K562 (cell line): ENCODE results near the gene PTPN11. TPM values are rescaled to one million over a fixed set of nuclear protein-coding genes. Genes with fewer than 3 reads are reported as not detected.

Experiments used
- ATAC-seq: fragments of 200-7000 bp; cut with Tn5 transposase; 3 replicates; pipeline ENCODE4 v1.9.1; 2020; ENCODE audit warnings: moderate library complexity
- BruUV-seq: library from RNA; stranded (reverse); fragments of 400-500 nt; replicated peaks from 2 replicates; lab custom pipeline; 2021; lab: Mats Ljungman, UMichigan
- CTCF ChIA-PET: fragments of 300-600 bp; formaldehyde crosslinking; extraction: SDS; loops from one replicate; lab custom pipeline; 2021; ENCODE audit warnings: low intra/inter-chr PET ratio; lab: Yijun Ruan, JAX
- POLR2A ChIA-PET: fragments of 300-600, 350-650 bp; sonication (Branson Sonifier 250); formaldehyde crosslinking; extraction: SDS; loops from one replicate; lab custom pipeline; 2021; ENCODE audit warnings: antibody characterized with exemption, inconsistent platforms; lab: Yijun Ruan, JAX
- DNase-seq, 4 experiments: peaks; one replicate each; pipeline versions ENCODE4 v3.0.0 to v3.0.0-alpha.2; 2011 to 2018; ENCODE audit warnings: low spot score in 3 of 4, mixed read lengths in 3 of 4; ENCODE audit errors: extremely low read depth in 1 of 4
- FAIRE-seq: peaks from 2 replicates; lab custom pipeline; 2011; peaks lifted over from hg19 to GRCh38; lab: Jason Lieb, UNC
- H2AFZ ChIP-seq: 2 replicates; pipeline ENCODE4 v1.6.0; 2011; ENCODE audit warnings: low read depth, low read length, control low read depth, inconsistent platforms
- H3K27ac ChIP-seq: fragments of 200-600 bp; 3 replicates; pipeline ENCODE4 v1.8.0; 2011; ENCODE audit warnings: low read depth, mild to moderate bottlenecking, control low read depth, inconsistent platforms, low read length, moderate library complexity, mixed read lengths; ENCODE audit errors: extremely low read depth
- H3K27me3 ChIP-seq, 2 experiments: fragments of 300-600 bp in 1 of 2; 2 replicates in 1 of 2; 3 replicates in 1 of 2; pipeline versions ENCODE4 v1.6.0 to v1.8.0; 2011; ENCODE audit warnings: inconsistent platforms in 2 of 2, low read length in 2 of 2, mild to moderate bottlenecking in 1 of 2, mixed read lengths in 1 of 2, moderate library complexity in 1 of 2; ENCODE audit not compliant: control insufficient read depth in 2 of 2, insufficient read depth in 2 of 2
- H3K36me3 ChIP-seq: fragments of 300-600 bp; 3 replicates; pipeline ENCODE4 v1.8.0; 2011; ENCODE audit warnings: mild to moderate bottlenecking, low read length, inconsistent platforms; ENCODE audit not compliant: control insufficient read depth, insufficient read depth
- H3K4me1 ChIP-seq, 2 experiments: fragments of 200-600 bp in 1 of 2; replicated peaks in 1 of 2; 2 replicates in 1 of 2; 3 replicates in 1 of 2; pipeline versions ENCODE4 v1.5.1 to v1.8.0; 2011; ENCODE audit warnings: inconsistent platforms in 2 of 2, low read length in 2 of 2, mild to moderate bottlenecking in 1 of 2, mixed read lengths in 1 of 2, moderate library complexity in 1 of 2; ENCODE audit not compliant: control insufficient read depth in 2 of 2, insufficient read depth in 2 of 2
- H3K4me2 ChIP-seq: 2 replicates; pipeline ENCODE4 v1.6.1; 2011; ENCODE audit warnings: low read length, control low read depth, inconsistent platforms, mixed read lengths; ENCODE audit not compliant: insufficient read depth
- H3K4me3 ChIP-seq: fragments of 200-600 bp; sonication (generic), shearing (Covaris generic); 2 replicates; pipeline ENCODE4 v1.5.1; 2016; ENCODE audit warnings: control low read depth, inconsistent platforms
- H3K79me2 ChIP-seq: fragments of 200-600 bp; 3 replicates; pipeline ENCODE4 v1.8.0; 2011; ENCODE audit warnings: low read length, inconsistent platforms; ENCODE audit not compliant: control insufficient read depth, insufficient read depth
- H3K9ac ChIP-seq, 2 experiments: 2 replicates each; pipeline versions ENCODE4 v1.6.0 to v1.6.1; 2011; ENCODE audit warnings: low read depth in 2 of 2, low read length in 2 of 2, control low read depth in 1 of 2, inconsistent platforms in 1 of 2, mild to moderate bottlenecking in 1 of 2, mixed read lengths in 1 of 2; ENCODE audit not compliant: insufficient read depth in 1 of 2
- H3K9me1 ChIP-seq: one replicate; pipeline ENCODE4 v1.6.0; 2011; ENCODE audit warnings: inconsistent platforms, mild to moderate bottlenecking, low read length, moderate library complexity; ENCODE audit not compliant: control insufficient read depth, insufficient read depth
- H3K9me3 ChIP-seq: replicated peaks from 2 replicates; pipeline ENCODE4 v1.5.1; 2011; ENCODE audit warnings: low read depth, low read length, inconsistent platforms; ENCODE audit not compliant: control insufficient read depth, insufficient read depth
- H4K20me1 ChIP-seq: replicated peaks from 2 replicates; pipeline ENCODE4 v1.6.1; 2011; ENCODE audit warnings: low read length, inconsistent platforms, mixed read lengths; ENCODE audit not compliant: control insufficient read depth, insufficient read depth
- DIDO1 ChIP-seq: fragments of 450-650 bp; IDR thresholded peaks from 2 replicates; pipeline ENCODE4 v1.6.1; 2016; ENCODE audit warnings: low read depth, missing biosample characterization, missing genetic modification characterization
- EGR1 ChIP-seq: fragments of 450-650 bp; conservative IDR thresholded peaks from 2 replicates; pipeline ENCODE4 v1.6.1; 2017; ENCODE audit warnings: mild to moderate bottlenecking
- ELF2 ChIP-seq: fragments of 250-450 bp; sonication (Bioruptor Pico); IDR thresholded peaks from 2 replicates; pipeline ENCODE4 v1.5.0; 2021; ENCODE audit warnings: mild to moderate bottlenecking
- ESRRA ChIP-seq: fragments of 450-650 bp; IDR thresholded peaks from 2 replicates; pipeline ENCODE4 v1.6.1; 2014; ENCODE audit warnings: low read depth, mild to moderate bottlenecking, moderate library complexity, borderline replicate concordance
- PTRF ChIP-seq: fragments of 450-650 bp; IDR thresholded peaks from 2 replicates; pipeline ENCODE4 v1.6.1; 2016; ENCODE audit warnings: mild to moderate bottlenecking, missing genetic modification characterization, missing compliant biosample characterization
- RFX1 ChIP-seq: fragments of 450-650 bp; IDR thresholded peaks from 2 replicates; pipeline ENCODE4 v1.6.1; 2016; ENCODE audit warnings: mild to moderate bottlenecking, moderate library complexity
- ZNF253 ChIP-seq: fragments of 250-450 bp; sonication (Bioruptor Pico); conservative IDR thresholded peaks from 2 replicates; pipeline ENCODE4 v1.6.1; 2021; ENCODE audit warnings: mild to moderate bottlenecking
- ZNF561 ChIP-seq: fragments of 450-650 bp; formaldehyde crosslinking; conservative IDR thresholded peaks from 2 replicates; pipeline ENCODE4 v1.4.0; 2020; ENCODE audit warnings: mild to moderate bottlenecking, moderate library complexity
- ZNF589 ChIP-seq: fragments of 200-800 bp; sonication (Bioruptor generic); IDR thresholded peaks from 2 replicates; pipeline ENCODE4 v1.6.1; 2016; ENCODE audit warnings: low read depth, missing genetic modification characterization, missing compliant biosample characterization
- WGBS: fragments of 100-300 bp; shearing (Covaris generic); methylation state at CpG from one replicate; pipeline ENCODE4 v1.1.6; 2016; ENCODE audit warnings: low coverage, mixed read lengths; ENCODE audit not compliant: insufficient coverage; ENCODE audit errors: missing lambda C conversion rate; 5-methylcytosine and 5-hydroxymethylcytosine counted together
- in situ Hi-C: fragments of 300-500 bp; cut with MboI; formaldehyde crosslinking; loops from 4 replicates; pipeline ENCODE4 v1.15.0; 2018; ENCODE audit warnings: inconsistent platforms, mixed read lengths
- intact Hi-C: fragments of 100-400 bp; cut with micrococcal nuclease; formaldehyde crosslinking; loops from 2 replicates; pipeline ENCODE4 v1.14.2; 2022
- polyA plus RNA-seq, 8 experiments: library from polyadenylated mRNA; depleted of rRNA in 4 of 8; stranded (reverse) in 5 of 8; unstranded in 3 of 8; fragments of >200 nt; fragmentation: Nextera tagmentation in 2 of 8; fragmentation: Illumina TruSeq in 1 of 8; extraction: Ambion mirVana in 2 of 8; extraction: Trizol in 1 of 8; gene quantifications; 2 replicates each; pipeline versions ENCODE4 v1.2.1 to v1.2.3, GENCODE V29; 2011 to 2014; ENCODE audit warnings: inconsistent platforms in 1 of 8, missing spikeins in 1 of 8
- total RNA-seq, 7 experiments: library from RNA; depleted of rRNA in 6 of 7; stranded (reverse); fragments of >200 nt in 6 of 7; fragmentation: Illumina TruSeq in 2 of 7; extraction: Trizol in 2 of 7; gene quantifications; 2 replicates each; pipeline versions ENCODE4 v1.2.1 to v1.2.3, GENCODE V29; 2011 to 2021; ENCODE audit warnings: low replicate concordance in 1 of 7
- TF ChIP-seq, protein P1 (sequence below): fragments of 250-450 bp; sonication (Bioruptor Pico); IDR thresholded peaks from 2 replicates; pipeline ENCODE4 v1.9.0; 2021; ENCODE audit warnings: mild to moderate bottlenecking, inconsistent platforms

Gene PTPN11
- total and polyA plus RNA-seq, 9 of the 15 experiments (the other 6 are each of a cell fraction or from before 2014, with no cell fraction given), result 22.5 to 126 (median 79.7) TPM

DNA sequence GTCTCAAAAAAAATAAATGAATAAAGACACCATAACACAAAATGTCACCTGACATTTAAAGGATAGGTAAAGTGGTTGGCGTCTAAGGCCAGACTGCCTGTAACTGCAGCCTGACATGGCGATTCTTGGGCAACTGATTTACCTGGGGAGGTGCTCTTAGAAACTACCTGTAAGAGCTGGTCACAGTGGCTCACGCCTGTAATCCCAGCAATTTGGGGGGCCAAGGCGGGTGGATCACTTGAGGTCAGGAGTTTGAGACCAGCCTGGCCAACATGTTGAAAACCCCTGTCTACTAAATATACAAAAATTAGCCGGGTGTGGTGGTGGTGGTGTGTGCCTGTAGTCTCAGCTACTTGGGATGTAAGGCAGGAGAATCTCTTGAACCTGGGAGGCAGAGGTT lies 17.7 kb upstream of the PTPN11 start (continued):
- TF ChIP-seq ZNF589 (CRISPR knock-in tag) (no peak), DIDO1 (tag) (no peak), ZNF253 (CRISPR knock-in tag) (no peak), RFX1 (no peak), ELF2 (no peak), ZNF561 (CRISPR knock-in tag) (no peak)
- TF ChIP-seq, protein P1, sequence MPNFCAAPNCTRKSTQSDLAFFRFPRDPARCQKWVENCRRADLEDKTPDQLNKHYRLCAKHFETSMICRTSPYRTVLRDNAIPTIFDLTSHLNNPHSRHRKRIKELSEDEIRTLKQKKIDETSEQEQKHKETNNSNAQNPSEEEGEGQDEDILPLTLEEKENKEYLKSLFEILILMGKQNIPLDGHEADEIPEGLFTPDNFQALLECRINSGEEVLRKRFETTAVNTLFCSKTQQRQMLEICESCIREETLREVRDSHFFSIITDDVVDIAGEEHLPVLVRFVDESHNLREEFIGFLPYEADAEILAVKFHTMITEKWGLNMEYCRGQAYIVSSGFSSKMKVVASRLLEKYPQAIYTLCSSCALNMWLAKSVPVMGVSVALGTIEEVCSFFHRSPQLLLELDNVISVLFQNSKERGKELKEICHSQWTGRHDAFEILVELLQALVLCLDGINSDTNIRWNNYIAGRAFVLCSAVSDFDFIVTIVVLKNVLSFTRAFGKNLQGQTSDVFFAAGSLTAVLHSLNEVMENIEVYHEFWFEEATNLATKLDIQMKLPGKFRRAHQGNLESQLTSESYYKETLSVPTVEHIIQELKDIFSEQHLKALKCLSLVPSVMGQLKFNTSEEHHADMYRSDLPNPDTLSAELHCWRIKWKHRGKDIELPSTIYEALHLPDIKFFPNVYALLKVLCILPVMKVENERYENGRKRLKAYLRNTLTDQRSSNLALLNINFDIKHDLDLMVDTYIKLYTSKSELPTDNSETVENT (CRISPR knock-in tag), result no peak

DNA sequence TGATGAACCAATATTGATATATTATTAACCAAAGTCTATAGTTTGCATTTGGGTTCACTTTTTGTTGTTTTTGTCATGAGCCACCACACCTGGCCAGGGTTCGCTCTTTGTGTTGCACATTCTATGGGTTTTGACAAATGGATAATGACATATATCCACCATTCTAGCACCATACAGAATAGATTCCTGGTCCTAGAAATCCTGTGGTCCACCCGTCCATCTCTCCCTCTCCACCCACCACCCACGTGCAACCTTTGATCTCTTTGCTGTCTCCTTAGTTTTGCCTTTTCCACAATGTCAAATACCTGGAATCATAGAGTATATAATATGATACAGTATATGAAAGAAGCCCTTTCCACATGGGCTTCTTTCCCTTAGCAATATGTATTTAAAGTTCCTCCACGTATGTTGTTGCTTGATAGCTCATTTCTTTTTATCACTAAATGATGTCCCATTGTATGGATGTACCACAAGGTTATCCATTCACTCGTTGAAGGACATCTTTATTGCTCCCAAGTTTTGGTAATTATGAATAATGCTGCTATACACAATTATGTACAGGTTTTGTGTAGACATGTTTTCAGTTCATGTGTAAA lies 16.7 kb upstream of the PTPN11 start:
- peaks cover 23% of the 10 kb centered on the region for H4K20me1 ChIP-seq
- no peak overlapping the region for H3K4me2 ChIP-seq
- no peaks in the 10 kb centered on the region for H3K9me3 ChIP-seq
- H3K36me3 ChIP-seq, result peaks cover 30% of the 10 kb centered on the region
- H3K79me2 ChIP-seq, result peaks cover 12% of the 10 kb centered on the region
- no peak overlapping the region for H3K9ac ChIP-seq
- BruUV-seq, result no TSS peak
- TF ChIP-seq EGR1 (0 out of 2 replicates have a peak, but pooled peaks have one; percentile 27), ZNF561 (CRISPR knock-in tag) (no peak), ESRRA (peak; percentile 63; the same call in 1 of the 2 replicates), PTRF (no peak)
- FAIRE-seq, result no peak
- H3K4me3 ChIP-seq, result no peak overlapping the region
- intact Hi-C loops, result loop anchor here (10.0 kb wide), 1 partner anchor 557 kb away; the partner anchor contains the start of gene MAPKAPK5
- H3K27ac ChIP-seq, result no peak overlapping the region
- WGBS, result 19% methylated on average over 5 of the region's 5 CpGs
- no peaks in the 10 kb centered on the region for H3K9me1 ChIP-seq
- no peak overlapping the region for H2AFZ ChIP-seq
- in situ Hi-C loops, result no loop called here
- ChIA-PET CTCF (no interaction called here), POLR2A (interaction anchor here (0.6 to 1.9 kb wide), 5 partner anchors 10 to 388 kb away, joined by 3 to 7 read pairs (median 3); no protein-coding TSS in a partner anchor)
- peaks cover 5% of the 10 kb centered on the region in 2 experiments; a peak in 4 of 5 replicates for H3K4me1 ChIP-seq
- H3K27me3 ChIP-seq, result no peaks in the 10 kb centered on the region
- ATAC-seq, result no peak
- no peak for DNase-seq
